Activated CD4-positive, alpha-beta T cell treated with anti-CD3 and anti-CD28 coated beads, Interleukin-2, amount 10 ng/mL, durations not matched to agents 7 days and 5 days (primary cell): ENCODE results near the gene EXOSC2. TPM values are rescaled to one million over a fixed set of nuclear protein-coding genes. Genes with fewer than 3 reads are reported as not detected.
"Not testable (repeated sequence)": the region's sequence is repeated elsewhere in the genome, so short reads cannot be mapped to it uniquely, and the experiment has no call there.

Experiments used
- CTCF ChIA-PET: fragments of 350-600 bp; sonication (Branson Sonifier 250); formaldehyde crosslinking; loops from one replicate; lab custom pipeline; 2021; ENCODE audit warnings: antibody characterized with exemption; lab: Charles Lee
- POLR2A ChIA-PET: fragments of 350-600 bp; sonication (Branson Sonifier 250); formaldehyde crosslinking; loops from one replicate; lab custom pipeline; 2021; ENCODE audit warnings: antibody characterized with exemption; lab: Charles Lee
- DNase-seq: peaks from one replicate; pipeline ENCODE4 v3.0.0-alpha.2; 2020
- H3K27ac Mint-ChIP-seq: one replicate; pipeline ENCODE4 v1.8.0; 2021; ENCODE audit warnings: mild to moderate bottlenecking, moderate library complexity, mixed read lengths
- H3K27me3 Mint-ChIP-seq: one replicate; pipeline ENCODE4 v1.8.0; 2021; ENCODE audit warnings: mixed read lengths
- H3K36me3 Mint-ChIP-seq: one replicate; pipeline ENCODE4 v1.8.0; 2021; ENCODE audit warnings: low read depth, mixed read lengths
- H3K4me1 Mint-ChIP-seq: one replicate; pipeline ENCODE4 v1.8.0; 2021; ENCODE audit warnings: mixed read lengths
- H3K4me3 Mint-ChIP-seq: one replicate; pipeline ENCODE4 v1.8.0; 2021; ENCODE audit warnings: mild to moderate bottlenecking, moderate library complexity, mixed read lengths
- H3K9me3 Mint-ChIP-seq: one replicate; pipeline ENCODE4 v1.8.0; 2021; ENCODE audit warnings: mixed read lengths
- total RNA-seq, 2 experiments: library from RNA; stranded (reverse); gene quantifications; one replicate each; pipeline ENCODE4 v1.2.3, GENCODE V29; 2021

The EXOSC2 gene
- total RNA-seq, 2 experiments from 2014 or later = 49.7 to 60.8 TPM

DNA sequence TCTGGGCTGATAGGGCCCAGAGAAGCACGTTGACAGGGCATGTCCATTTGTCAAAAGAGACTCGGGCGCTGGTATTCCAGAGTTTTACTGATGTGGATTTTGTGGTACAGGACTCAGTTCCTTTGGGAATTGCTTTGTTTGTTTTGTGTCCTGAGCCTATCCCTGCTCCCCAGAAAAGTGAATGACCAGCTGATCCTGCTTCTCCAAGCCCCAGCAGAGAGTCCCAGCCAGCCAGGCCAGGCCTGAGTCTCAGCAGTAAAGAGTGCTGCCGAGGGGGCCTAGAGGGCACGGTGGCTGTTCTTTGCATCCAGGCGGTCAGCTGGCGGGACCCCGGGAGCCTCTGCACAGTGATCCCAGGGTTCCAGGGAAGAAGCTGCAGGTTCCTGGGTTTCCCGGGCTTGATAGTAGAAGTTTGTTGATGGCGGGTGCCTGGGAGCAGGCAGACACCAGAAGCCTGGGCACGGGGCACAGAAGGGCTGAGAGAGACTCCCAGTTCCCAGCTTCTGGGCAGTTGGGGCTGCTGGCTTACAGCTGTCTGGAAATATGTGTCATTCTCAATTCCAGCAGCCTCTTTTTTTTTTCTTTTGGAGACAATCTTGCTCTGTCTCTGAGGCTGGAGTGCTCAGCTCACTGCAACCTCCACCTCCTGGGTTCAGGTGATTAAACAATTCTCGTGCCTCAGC, 20.5 kb upstream of the EXOSC2 start:
- no peaks in the 10 kb centered on the region for H3K4me1 Mint-ChIP-seq
- ChIA-PET CTCF (interaction anchor here (0.7 to 1.0 kb wide), 2 partner anchors 10 to 201 kb away, joined by 3 read pairs; no protein-coding TSS in a partner anchor), POLR2A (interaction anchor here (0.7 kb wide), 1 partner anchor 349 kb away, joined by 4 read pairs; no protein-coding TSS in a partner anchor)
- DNase-seq = no peak
- H3K27ac Mint-ChIP-seq = no peak overlapping the region
- H3K27me3 Mint-ChIP-seq = peaks cover 14% of the 10 kb centered on the region
- H3K4me3 Mint-ChIP-seq = no peak overlapping the region
- no peaks in the 10 kb centered on the region for H3K36me3 Mint-ChIP-seq
- H3K9me3 Mint-ChIP-seq = no peaks in the 10 kb centered on the region

GRCh38 chr9:130675396-130675795, 18.2 kb upstream of the EXOSC2 start:
- Mint-ChIP-seq H3K4me3 (no peak overlapping the region), H3K36me3 (no peaks in the 10 kb centered on the region), H3K4me1 (no peaks in the 10 kb centered on the region), H3K9me3 (no peaks in the 10 kb centered on the region), H3K27ac (no peak overlapping the region), H3K27me3 (peaks cover 21% of the 10 kb centered on the region)
- CTCF ChIA-PET = interaction anchor here (0.9 kb wide), 1 partner anchor 215 kb away, joined by 3 read pairs; no protein-coding TSS in a partner anchor
- no peak for DNase-seq
- POLR2A ChIA-PET = no interaction called here

DNA sequence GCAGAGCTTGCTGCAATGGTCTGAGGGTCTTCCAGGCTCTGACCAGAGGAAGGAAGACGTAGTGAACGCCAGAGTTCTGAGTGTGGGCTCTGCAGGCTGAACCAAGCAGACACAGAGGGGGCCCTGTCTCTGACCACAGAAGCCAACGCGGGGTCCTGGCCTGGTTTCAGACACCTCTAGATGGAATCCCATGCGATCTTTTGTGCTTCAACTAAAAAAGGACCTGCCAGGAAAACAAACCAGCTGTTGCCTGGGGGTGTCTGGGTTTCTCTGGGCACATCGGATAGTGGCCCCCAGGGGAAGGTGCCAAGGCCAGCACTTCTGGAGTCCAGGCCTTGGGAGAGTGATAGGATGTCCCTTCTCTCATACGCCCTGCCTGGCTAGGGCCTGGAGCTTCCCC, 16.3 kb upstream of the EXOSC2 start:
- Mint-ChIP-seq H3K27ac (no peak overlapping the region), H3K36me3 (no peaks in the 10 kb centered on the region), H3K27me3 (peaks cover 19% of the 10 kb centered on the region), H3K9me3 (no peaks in the 10 kb centered on the region), H3K4me3 (no peak overlapping the region), H3K4me1 (peaks cover 3% of the 10 kb centered on the region)
- ChIA-PET CTCF (interaction anchor here (0.6 kb wide), 1 partner anchor 134 kb away, joined by 3 read pairs; no protein-coding TSS in a partner anchor), POLR2A (no interaction called here)
- no peak for DNase-seq

DNA sequence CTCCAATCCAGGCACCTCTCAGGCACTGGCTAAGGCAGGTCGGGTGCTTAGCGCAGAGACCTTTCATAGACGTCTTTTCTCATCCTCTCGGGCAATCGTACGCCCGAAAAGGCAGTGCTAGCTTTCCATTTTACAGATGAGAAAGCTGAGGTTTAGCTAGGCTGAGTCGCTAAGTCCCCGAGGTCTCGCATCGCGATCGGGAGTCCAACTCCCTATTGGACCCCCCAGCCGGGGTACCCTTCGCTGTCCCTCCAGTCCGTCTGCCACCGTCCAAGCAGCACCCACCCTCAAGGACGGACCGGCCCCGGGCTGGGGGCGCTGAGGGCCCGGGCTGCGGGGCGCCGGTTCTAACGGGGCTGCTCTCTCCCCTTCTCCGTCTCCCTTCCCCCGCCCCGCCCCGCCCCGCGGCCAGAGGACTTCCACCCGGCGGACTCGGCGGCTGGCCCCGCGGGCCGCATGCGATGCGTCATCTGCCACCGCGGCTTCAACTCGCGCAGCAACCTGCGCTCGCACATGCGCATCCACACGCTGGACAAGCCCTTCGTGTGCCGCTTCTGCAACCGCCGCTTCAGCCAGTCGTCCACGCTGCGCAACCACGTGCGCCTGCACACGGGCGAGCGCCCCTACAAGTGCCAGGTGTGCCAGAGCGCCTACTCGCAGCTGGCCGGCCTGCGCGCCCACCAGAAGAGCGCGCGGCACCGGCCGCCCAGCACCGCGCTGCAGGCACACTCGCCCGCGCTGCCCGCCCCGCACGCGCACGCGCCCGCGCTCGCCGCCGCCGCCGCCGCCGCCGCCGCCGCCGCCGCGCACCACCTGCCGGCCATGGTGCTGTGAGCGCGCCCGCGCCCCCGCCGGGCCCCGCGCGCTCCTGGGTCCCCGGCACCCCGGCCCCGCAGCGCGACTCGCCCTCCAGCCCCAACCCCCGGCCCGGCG, 12.5 kb upstream of the EXOSC2 start:
- no peaks in the 10 kb centered on the region for H3K36me3 Mint-ChIP-seq
- no peak overlapping the region for H3K4me3 Mint-ChIP-seq
- peak; percentile 34 for DNase-seq
- peaks cover 6% of the 10 kb centered on the region for H3K4me1 Mint-ChIP-seq
- peaks cover 3% of the 10 kb centered on the region for H3K9me3 Mint-ChIP-seq
- ChIA-PET POLR2A (no interaction called here), CTCF (interaction anchor here (0.9 to 1.1 kb wide), 2 partner anchors 228 to 818 kb away, joined by 3 read pairs; no protein-coding TSS in a partner anchor)
- H3K27ac Mint-ChIP-seq = no peak overlapping the region
- peaks cover 27% of the 10 kb centered on the region for H3K27me3 Mint-ChIP-seq

GRCh38 chr9:130681769-130682420, 11.7 kb upstream of the EXOSC2 start:
- POLR2A ChIA-PET = no interaction called here

DNA sequence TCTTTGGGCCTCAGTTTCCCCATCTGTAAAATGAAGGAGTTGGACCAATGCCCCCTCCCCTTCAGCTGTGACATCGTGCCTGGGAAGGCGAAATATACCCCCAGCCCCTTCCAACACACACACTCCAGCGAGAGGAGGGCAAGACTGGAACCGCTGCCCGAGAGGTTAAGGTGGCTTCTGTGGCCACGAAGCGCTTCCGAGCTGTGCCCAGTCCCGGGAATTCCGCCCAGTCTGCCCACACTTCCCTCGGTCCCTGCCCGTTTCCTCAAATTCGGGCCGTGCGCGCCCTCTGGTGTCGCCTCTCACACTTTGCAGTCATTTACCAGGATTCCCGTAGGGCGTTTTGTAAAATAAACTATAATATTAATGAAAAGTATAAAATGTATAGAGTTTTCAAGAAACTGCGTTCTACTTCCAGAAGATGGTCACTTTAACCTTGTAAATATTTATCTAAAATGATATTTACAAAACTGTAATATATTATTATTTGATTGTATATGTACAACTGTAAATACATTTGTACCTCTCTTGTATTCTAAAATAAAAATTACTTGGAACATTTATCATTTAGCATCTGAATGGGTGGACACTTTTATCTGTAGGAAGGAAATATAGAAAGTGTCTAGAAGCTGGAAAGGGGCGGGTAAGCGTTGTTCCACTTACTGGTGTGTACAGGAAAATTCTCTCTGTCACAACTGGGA, 11.0 kb upstream of the EXOSC2 start:
- POLR2A ChIA-PET = no interaction called here
- peak; percentile 62 for DNase-seq
- H3K9me3 Mint-ChIP-seq = peaks cover 3% of the 10 kb centered on the region
- peaks cover 9% of the 10 kb centered on the region for H3K4me1 Mint-ChIP-seq
- CTCF ChIA-PET = interaction anchor here (0.6 to 1.8 kb wide), 14 partner anchors 9 to 492 kb away, joined by 3 to 10 read pairs (median 3); partner anchors contain the start of gene EXOSC2
- H3K36me3 Mint-ChIP-seq = no peaks in the 10 kb centered on the region
- peak overlapping the region; percentile 71 for H3K27ac Mint-ChIP-seq
- peak overlapping the region; percentile 85 for H3K4me3 Mint-ChIP-seq
- H3K27me3 Mint-ChIP-seq = peaks cover 29% of the 10 kb centered on the region

More at GRCh38 chr9:130681769-130682420, 11.7 kb upstream of the EXOSC2 start:
- H3K27me3 Mint-ChIP-seq = peaks cover 27% of the 10 kb centered on the region
- peaks cover 6% of the 10 kb centered on the region for H3K4me1 Mint-ChIP-seq
- CTCF ChIA-PET = interaction anchor here (0.5 to 1.8 kb wide), 9 partner anchors 11 to 819 kb away, joined by 3 to 7 read pairs (median 3); partner anchors contain the start of gene EXOSC2
- no peak overlapping the region for H3K27ac Mint-ChIP-seq
- H3K36me3 Mint-ChIP-seq = no peaks in the 10 kb centered on the region
- peak overlapping the region; percentile 85 for H3K4me3 Mint-ChIP-seq
- no peak for DNase-seq
- H3K9me3 Mint-ChIP-seq = peaks cover 3% of the 10 kb centered on the region

- Mint-ChIP-seq H3K27ac (no peak overlapping the region), H3K36me3 (no peaks in the 10 kb centered on the region), H3K9me3 (peaks cover 3% of the 10 kb centered on the region), H3K27me3 (peaks cover 18% of the 10 kb centered on the region), H3K4me1 (peaks cover 25% of the 10 kb centered on the region), H3K4me3 (no peak overlapping the region)
- ChIA-PET CTCF (interaction anchor here (0.6 to 1.0 kb wide), 2 partner anchors 16 to 1378 kb away, joined by 3 to 4 read pairs; no protein-coding TSS in a partner anchor), POLR2A (no interaction called here)
- DNase-seq = no peak
Measured at GRCh38 chr9:130685104-130685503, 8.5 kb upstream of the EXOSC2 start.

GRCh38 chr9:130685945-130686344, 7.6 kb upstream of the EXOSC2 start:
- Mint-ChIP-seq H3K4me1 (peaks cover 31% of the 10 kb centered on the region), H3K27me3 (peaks cover 12% of the 10 kb centered on the region)
- H3K27ac Mint-ChIP-seq, H3K9me3 Mint-ChIP-seq, POLR2A ChIA-PET, H3K36me3 Mint-ChIP-seq, DNase-seq, H3K4me3 Mint-ChIP-seq: not testable (repeated sequence)
- CTCF ChIA-PET = interaction anchor here (1.0 kb wide), 1 partner anchor 15 kb away, joined by 4 read pairs; no protein-coding TSS in a partner anchor

DNA sequence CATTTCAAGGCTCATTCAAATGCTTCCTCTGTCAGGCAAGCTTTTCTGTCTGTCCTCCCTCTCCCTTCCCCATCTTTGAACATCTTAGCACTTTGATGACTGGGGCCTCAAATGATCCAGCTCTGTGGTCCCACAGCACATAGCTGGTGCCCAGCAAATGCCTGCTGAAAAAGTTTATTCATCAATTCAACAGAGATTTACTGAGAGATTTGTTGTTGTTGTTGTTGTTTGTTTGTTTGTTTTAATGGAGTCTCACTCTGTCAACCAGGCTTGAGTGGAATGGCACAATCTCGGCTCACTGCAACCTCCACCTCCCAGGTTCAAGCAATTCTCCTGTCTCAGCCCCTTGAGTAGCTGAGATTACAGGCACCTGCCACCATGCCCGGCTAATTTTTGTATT, 6.0 kb upstream of the EXOSC2 start:
- Mint-ChIP-seq H3K27ac (no peak overlapping the region), H3K9me3 (peaks cover 3% of the 10 kb centered on the region), H3K4me3 (no peak overlapping the region), H3K27me3 (peaks cover 8% of the 10 kb centered on the region), H3K4me1 (peaks cover 26% of the 10 kb centered on the region), H3K36me3 (no peaks in the 10 kb centered on the region)
- DNase-seq = no peak
- ChIA-PET POLR2A (no interaction called here), CTCF (interaction anchor here (1.4 kb wide), 1 partner anchor 13 kb away, joined by 4 read pairs; no protein-coding TSS in a partner anchor)

GRCh38 chr9:130688072-130688471, 5.5 kb upstream of the EXOSC2 start:
- DNase-seq = no peak
- Mint-ChIP-seq H3K9me3 (peaks cover 3% of the 10 kb centered on the region), H3K27ac (no peak overlapping the region), H3K4me3 (no peak overlapping the region), H3K27me3 (peaks cover 6% of the 10 kb centered on the region), H3K4me1 (peaks cover 30% of the 10 kb centered on the region), H3K36me3 (no peaks in the 10 kb centered on the region)
- ChIA-PET POLR2A (no interaction called here), CTCF (interaction anchor here (1.4 kb wide), 1 partner anchor 13 kb away, joined by 4 read pairs; no protein-coding TSS in a partner anchor)

GRCh38 chr9:130689572-130689936, 4.0 kb upstream of the EXOSC2 start:
- CTCF ChIA-PET = no interaction called here
- POLR2A ChIA-PET = no interaction called here
- Mint-ChIP-seq H3K36me3 (peaks cover 6% of the 10 kb centered on the region), H3K4me3 (no peak overlapping the region), H3K27me3 (peaks cover 6% of the 10 kb centered on the region), H3K27ac (no peak overlapping the region), H3K9me3 (peaks cover 5% of the 10 kb centered on the region), H3K4me1 (peaks cover 36% of the 10 kb centered on the region)
- no peak for DNase-seq
